T-helper 2 cell treated with Interferon-gamma antibody and Interleukin-4, amounts not matched to agents 100 ng/mL and 5 ng/mL, for 36 hours (primary cell): Measurements from ENCODE around the gene ACO1. TPM values are rescaled to one million over a fixed set of nuclear protein-coding genes. Genes with fewer than 3 reads are reported as not detected.

Experiments
- intact Hi-C: fragments of 100-400 bp; cut with micrococcal nuclease; formaldehyde crosslinking; loops from one replicate; pipeline ENCODE4 v1.15.1; 2023
- total RNA-seq: library from RNA; stranded (reverse); gene quantifications from 2 replicates; pipeline ENCODE4 v1.2.3, GENCODE V29; 2022

Gene ACO1
- total RNA-seq, 1 donor from 2014 or later, result 9.8 TPM

DNA sequence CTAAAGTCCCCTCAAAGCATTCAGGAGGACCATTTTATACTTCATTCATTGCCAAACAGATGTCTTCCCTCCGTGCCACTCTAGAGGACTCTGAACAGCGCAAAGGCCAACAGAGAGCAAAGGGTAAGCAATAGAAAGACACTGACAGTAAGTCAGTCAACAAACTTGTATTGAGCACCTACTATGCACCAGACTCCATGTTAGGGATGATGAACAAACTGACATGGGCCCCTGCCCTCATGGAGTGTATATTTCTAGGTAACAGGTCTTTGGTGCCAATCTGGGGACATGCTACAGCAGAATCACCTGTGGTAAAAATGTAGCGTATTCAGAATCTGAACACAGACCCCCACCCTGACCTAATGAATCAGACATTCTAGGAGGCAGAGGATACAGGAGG, 3.5 kb upstream of the ACO1 start:
- intact Hi-C loops, result loop anchor here (10.0 kb wide), 1 partner anchor 1994 kb away; the partner anchor contains the start of gene MYORG

DNA sequence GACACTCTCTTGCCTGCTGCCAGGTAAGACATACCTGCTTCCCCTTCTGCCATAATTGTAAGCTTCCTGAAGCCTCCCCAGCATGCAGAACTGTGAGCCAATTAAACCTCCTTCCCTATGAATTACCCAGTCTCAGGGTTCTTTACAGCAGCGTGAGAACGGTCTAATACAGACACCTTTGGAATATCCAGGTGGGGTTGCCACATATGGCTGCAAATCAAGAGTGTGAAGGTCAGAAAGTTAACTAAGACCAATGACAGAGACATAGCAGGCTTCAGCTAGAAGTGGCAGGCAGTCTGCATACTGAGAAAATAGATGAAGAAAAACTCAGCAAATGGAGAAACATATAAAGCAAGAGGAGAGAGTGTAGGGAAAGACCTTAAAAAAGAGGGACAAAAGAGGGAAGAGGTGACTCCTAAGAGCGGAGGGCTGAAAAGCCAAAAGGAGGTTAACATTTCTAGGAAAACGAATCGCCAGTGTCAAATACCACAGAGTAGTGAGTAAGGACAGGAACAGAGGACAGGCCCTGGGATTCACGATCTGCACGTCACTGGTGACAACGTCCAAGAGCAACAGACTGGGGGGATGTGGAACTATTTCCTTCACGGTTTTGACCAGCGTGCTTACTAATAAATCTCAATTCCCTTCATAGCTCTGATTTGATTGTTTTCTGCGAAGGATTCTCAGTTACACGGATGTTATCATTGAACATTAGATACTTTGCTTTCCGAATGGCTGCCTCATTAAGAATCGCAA, 1.7 kb upstream of the ACO1 start:
- intact Hi-C loops, result loop anchor here (10.0 kb wide), 1 partner anchor 1992 kb away; the partner anchor contains the start of gene MYORG

GRCh38 chr9:32384002-32384363, 460 bp upstream of the ACO1 start:
- intact Hi-C loops, result loop anchor here (1.0 to 10.0 kb wide), 4 partner anchors 142 to 1991 kb away; partner anchors contain the start of genes MYORG, NDUFB6, RIGI and SMIM27

DNA sequence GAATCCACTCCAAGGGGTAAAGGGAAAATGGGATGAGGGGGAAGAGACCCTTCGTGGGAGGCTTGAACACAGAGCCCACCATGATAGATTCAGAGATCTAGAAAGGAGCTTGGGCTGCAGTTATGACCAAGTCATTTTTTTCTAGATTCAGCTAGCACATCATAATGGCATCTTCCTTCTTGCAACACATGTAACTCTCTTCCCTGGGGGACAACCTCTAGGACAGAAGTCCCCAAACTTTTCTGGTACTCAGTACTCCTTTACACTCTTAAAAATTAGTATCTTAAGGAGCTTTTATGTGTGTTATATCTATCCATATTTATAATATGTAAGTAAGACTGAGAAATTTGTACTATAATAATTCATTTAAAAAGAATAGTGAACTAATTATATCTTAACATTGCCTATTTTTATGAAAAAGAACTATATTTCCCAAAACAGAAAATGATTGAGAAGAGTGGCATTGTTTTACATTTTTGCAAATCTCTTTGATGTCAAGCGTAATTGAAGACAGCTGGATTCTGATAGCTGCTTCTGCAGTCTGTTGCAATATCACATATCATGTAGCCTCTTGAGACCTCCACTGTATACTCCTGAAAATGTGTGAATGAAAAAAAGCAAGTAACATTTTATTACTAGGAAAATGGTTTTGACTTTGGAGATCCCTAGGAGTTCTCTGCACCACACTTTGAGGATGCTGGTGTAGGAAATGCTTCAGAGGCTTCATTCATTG, 875 bp downstream of the ACO1 start:
- intact Hi-C loops, result loop anchor here (10.0 kb wide), 1 partner anchor 1989 kb away; the partner anchor contains the start of gene MYORG

- intact Hi-C loops, result loop anchor here (10.0 kb wide), 1 partner anchor 1989 kb away; the partner anchor contains the start of gene MYORG
Observed at GRCh38 chr9:32385885-32386283, 1.4 kb downstream of the ACO1 start.

DNA sequence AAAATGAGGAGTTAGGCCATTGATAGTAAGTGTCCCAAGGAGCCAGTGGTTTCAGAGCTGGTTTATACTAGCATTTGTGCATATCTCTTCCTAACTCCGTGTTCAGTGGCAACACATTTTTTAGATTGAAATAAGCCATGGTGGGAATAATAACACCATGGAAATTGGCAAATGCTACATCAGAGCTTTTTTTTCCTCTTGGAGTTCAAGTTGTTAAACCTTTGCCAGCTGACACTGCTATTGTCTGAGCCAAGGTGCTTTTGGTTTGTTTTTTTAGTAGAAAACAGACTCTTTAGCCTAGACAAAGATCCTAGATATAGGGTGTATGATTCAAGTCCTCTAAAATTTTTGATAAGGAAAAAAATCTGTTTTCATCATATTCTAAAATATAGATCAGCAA, 2.8 kb downstream of the ACO1 start:
- intact Hi-C loops, result loop anchor here (10.0 kb wide), 1 partner anchor 1988 kb away; the partner anchor contains the start of gene MYORG

- intact Hi-C loops, result loop anchor here (10.0 kb wide), 1 partner anchor 1985 kb away; the partner anchor contains the start of gene MYORG
Observed at GRCh38 chr9:32389365-32389764, 4.9 kb downstream of the ACO1 start.

GRCh38 chr9:32393911-32394310, 9.5 kb downstream of the ACO1 start:
- intact Hi-C loops, result no loop called here

- intact Hi-C loops, result no loop called here
Observed at GRCh38 chr9:32394381-32395049, 10.1 kb downstream of the ACO1 start.

DNA sequence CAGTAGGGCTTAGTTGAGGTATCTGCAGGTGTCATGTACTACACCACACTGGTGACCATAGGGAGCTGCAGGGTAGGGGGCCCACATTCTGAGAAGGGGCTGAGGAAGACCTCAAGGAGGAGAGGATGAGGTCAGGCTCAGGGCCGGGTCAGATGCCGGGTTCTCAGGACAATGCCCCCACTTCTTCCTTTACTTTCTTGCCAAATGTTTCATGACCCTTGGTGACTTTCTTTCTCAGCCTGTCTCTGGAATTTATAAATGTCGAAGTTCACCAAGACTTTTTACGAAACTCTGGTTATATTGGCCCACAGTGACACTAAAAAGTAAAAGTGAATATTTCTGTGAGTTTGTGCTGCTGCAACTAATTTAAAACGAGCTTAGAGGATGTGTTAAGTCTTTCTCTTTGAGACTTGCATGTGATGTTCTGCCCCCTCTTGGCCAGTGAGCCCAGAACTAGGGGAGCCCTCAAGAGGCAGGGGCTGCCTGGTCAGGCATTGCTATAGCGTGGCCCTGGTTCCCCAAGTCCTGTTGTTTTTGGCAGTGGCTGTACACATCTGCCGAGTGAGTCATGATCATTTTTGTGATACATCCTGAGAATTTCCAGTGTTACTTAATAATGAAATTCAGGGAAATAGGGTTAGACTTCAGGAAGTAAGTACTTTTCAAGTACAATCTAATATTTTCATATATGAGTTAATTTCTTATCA, 11.2 kb downstream of the ACO1 start:
- intact Hi-C loops, result no loop called here

DNA sequence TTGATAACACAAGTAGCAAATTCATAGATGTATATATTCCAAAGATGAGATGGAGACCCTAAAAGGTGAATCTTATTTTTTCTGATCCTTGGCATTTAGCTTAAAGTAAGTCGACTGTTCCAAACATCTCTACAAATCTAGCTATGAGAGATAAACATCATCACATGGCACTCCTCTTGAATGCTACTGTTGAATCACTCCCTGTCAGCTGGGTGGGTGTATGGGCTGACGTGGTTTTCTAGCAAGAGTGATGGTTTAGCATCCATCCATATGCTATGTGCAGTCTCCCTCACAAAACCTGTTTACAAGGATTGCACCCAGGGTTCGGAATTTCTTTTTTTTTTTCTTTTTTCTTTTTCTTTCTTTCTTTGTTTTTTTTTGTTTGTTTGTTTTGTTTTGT, 13.8 kb downstream of the ACO1 start:
- intact Hi-C loops, result no loop called here

GRCh38 chr9:32399110-32399815, 14.8 kb downstream of the ACO1 start:
- intact Hi-C loops, result no loop called here

GRCh38 chr9:32401488-32401887, 17.0 kb downstream of the ACO1 start:
- intact Hi-C loops, result no loop called here

GRCh38 chr9:32403567-32404260, 19.3 kb downstream of the ACO1 start:
- intact Hi-C loops, result no loop called here

DNA sequence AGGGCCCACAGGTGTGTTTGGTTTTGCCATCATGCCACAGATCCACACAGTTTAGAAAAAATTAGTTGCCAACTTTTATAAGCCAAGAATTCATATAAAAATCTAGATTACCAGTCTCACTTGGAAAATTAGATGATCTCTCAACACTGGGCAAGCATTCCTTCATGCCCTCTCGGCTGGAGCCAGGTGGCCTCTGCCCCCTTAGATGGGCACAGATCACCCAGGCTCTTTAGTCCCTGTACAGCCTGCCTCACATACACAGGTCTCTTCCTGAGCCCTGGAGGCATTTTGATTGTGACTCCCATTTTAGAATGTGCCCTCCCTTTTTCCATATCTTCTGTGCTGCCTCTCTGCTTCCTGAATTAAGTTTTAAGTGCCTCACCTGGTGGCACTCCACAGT, 20.0 kb downstream of the ACO1 start:
- intact Hi-C loops, result no loop called here

GRCh38 chr9:32404856-32405255, 20.4 kb downstream of the ACO1 start:
- intact Hi-C loops, result no loop called here

- intact Hi-C loops, result no loop called here
Observed at GRCh38 chr9:32405506-32405905, 21.1 kb downstream of the ACO1 start.

DNA sequence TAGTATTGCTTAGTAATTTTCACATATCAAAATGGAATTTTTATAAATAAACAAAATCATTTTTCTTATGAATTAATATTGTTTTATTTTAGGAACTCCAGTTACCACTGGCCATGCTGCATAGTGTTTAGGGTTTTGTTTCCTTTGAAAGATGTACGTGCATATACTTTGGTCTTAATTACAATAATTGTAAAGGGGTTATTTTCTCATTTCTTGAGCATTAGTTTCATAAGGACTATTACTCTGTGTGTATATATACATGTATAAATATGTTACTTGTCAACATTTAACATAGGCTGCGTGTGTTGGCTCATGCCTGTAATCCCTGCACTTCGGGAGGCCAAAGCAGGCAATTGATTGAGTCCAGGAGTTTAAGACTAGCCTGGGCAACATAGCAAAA, 21.6 kb downstream of the ACO1 start:
- intact Hi-C loops, result no loop called here

- intact Hi-C loops, result no loop called here
Observed at GRCh38 chr9:32411753-32412152, 27.3 kb downstream of the ACO1 start.

DNA sequence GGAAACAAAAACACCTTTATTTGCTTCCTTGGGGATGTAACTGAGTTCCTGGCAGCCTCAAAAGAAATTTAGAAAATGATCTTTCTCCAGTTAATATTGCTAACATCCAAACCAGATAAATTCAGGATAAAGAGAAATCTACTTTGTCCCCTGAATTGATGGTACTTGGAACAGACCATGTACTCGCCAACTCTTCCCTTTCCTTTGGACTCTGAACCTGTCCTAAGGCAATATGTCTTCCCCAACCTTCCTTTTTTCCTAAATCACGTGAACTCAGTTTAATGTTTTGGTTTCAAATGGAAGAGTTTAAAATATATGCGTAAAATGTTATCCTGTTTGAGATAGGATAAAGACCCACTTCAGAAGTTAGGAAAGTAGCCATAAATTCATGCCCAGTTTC, 28.0 kb downstream of the ACO1 start:
- intact Hi-C loops, result no loop called here
